Left kidney (tissue), 8 donors: ENCODE results near the gene TAF1B. TPM values are rescaled to one million over a fixed set of nuclear protein-coding genes. Genes with fewer than 3 reads are reported as not detected.

Experiments
- DNase-seq: peaks from one replicate; pipeline ENCODE4 v3.0.0-alpha.2; 2013
- long read RNA-seq, 8 donors: transcript quantifications; one replicate each; lab custom pipeline, GENCODE V29; 2026
- polyA plus RNA-seq: library from polyadenylated mRNA; unstranded; fragments of 120-200 nt; gene quantifications from one replicate; pipeline ENCODE4 v1.2.1, GENCODE V29; 2013; ENCODE audit not compliant: insufficient read length

TAF1B gene
- 38.7 TPM for polyA plus RNA-seq
- long read RNA-seq, donor 1, partial matches to known transcripts, result 0 of 2 reads
- long read RNA-seq, donor 1, other reads (novel, unspliced or antisense), result 0 of 2 reads
- long read RNA-seq, donor 2, partial matches to known transcripts, result 0 of 1 reads
- long read RNA-seq, donor 2, other reads (novel, unspliced or antisense), result 0 of 1 reads
- long read RNA-seq, donor 3, partial matches to known transcripts, result 0 of 3 reads
- long read RNA-seq, donor 3, other reads (novel, unspliced or antisense), result 0 of 3 reads
- long read RNA-seq, donor 4, result 0 reads
- long read RNA-seq, donor 5, transcript TAF1B-201 (15 exons, 2,387 nt), result major isoform, 7 of 7 reads
- long read RNA-seq, donor 5, partial matches to known transcripts, result 0 of 7 reads
- long read RNA-seq, donor 5, other reads (novel, unspliced or antisense), result 0 of 7 reads
- long read RNA-seq, donor 6, partial matches to known transcripts, result 0 of 3 reads
- long read RNA-seq, donor 6, other reads (novel, unspliced or antisense), result 0 of 3 reads
- long read RNA-seq, donor 7, partial matches to known transcripts, result 0 of 1 reads
- long read RNA-seq, donor 7, other reads (novel, unspliced or antisense), result 0 of 1 reads
- long read RNA-seq, donor 8, partial matches to known transcripts, result 0 of 1 reads
- long read RNA-seq, donor 8, other reads (novel, unspliced or antisense), result 0 of 1 reads

DNA sequence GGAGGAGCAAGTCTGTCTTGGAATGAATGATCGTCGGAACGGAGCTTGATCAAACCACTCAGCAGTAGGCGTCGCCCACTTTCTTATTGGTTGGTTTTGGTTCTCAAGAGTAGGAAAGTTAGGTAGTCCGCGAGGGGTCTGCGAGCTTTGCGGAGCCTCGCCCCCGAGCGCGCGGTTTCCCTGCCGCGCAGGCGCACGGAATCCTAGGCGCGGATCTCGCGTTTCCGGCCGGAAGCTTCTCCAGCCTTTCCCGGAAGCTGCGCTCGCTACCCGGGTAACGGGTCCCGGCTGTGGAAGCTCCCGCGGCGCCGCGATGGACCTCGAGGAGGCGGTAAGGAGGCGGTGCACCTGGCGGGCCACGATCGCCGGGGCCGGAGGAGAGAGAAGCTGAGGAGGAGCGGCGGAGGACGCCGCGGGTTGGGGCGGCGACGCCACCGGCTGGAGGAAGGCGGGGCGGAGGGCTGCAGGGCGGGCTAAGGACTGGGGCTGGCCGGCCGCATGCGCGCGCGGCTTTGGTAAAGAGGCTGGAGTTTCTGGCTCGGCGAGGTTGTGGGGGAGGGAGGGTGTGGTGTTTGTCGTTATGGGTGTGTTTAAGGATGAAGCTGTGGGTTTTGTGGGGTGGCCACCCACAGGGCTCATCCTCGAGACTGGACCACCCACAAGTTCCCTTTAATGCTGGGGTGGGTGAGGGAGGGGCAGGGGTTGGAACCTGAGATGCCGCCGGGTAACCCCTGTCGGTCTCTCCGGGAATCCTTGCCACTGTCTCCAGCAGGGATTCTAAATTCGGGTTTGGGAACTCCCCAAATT, at the start of gene TAF1B:
Gene TAF1B, plus strand, starts transcription at position 246 of the 807 bp plus-strand sequence. Its CDS starts 68 bp downstream, at position 314.
- DNase-seq, result peak; percentile 93

DNA sequence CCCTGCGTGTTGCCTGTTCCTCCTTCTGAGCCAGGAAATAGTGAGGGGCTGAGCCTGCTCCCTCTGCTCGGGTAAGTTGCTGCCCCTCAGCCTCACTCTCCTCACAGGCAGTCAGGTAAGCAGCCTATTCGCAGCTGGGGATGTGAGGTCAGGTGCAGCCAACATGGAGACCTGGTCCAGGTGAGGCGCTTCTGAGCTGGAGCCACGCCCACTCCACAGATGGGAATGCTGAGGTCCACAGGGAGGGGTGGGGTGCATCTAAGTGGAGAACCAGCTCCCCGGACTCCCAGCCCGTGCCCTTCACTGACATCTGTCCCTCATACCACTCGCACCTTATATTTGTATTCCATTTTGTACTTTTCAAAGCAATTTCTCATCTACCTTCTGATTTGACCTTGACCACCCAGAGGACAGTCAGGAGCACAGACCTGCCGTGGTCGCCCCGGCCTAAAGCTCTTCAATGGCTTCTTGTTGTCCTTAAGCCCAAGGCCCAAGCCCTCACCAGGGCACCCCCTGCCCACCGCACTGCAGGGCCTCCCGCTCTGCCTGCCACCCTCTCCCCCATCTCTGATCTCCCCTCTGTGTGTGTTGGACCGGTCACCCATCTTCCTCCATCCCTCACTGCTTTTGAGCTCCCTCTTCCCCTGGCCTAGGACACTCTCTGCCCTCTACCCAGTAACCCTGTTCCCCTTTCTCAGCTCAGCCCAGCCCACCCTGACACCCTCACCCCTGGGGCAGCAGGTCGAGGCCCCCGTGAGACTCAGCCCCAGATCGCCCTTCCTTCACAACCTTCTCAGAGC, 49.2 kb upstream of the TAF1B start:
- no peak for DNase-seq

DNA sequence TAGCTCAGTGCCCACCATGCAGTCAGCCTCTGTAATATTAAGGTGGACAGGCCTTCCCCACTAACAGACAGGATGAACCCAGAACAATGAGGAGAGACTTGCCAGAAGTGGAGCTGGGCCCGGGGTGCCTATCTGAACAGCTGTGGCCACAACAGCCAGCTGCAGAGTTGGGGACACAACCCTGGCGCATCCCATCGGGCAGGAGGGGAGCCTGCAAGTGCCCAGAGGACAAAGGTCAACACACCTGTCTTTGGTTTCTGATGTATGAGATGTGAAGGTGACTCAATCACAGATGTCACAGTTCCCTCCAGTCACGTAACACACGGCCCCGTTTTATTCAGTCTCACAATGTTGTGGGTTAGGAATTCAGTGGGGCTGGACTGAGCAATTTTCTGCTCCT, 48.2 kb upstream of the TAF1B start:
- no peak for DNase-seq

DNA sequence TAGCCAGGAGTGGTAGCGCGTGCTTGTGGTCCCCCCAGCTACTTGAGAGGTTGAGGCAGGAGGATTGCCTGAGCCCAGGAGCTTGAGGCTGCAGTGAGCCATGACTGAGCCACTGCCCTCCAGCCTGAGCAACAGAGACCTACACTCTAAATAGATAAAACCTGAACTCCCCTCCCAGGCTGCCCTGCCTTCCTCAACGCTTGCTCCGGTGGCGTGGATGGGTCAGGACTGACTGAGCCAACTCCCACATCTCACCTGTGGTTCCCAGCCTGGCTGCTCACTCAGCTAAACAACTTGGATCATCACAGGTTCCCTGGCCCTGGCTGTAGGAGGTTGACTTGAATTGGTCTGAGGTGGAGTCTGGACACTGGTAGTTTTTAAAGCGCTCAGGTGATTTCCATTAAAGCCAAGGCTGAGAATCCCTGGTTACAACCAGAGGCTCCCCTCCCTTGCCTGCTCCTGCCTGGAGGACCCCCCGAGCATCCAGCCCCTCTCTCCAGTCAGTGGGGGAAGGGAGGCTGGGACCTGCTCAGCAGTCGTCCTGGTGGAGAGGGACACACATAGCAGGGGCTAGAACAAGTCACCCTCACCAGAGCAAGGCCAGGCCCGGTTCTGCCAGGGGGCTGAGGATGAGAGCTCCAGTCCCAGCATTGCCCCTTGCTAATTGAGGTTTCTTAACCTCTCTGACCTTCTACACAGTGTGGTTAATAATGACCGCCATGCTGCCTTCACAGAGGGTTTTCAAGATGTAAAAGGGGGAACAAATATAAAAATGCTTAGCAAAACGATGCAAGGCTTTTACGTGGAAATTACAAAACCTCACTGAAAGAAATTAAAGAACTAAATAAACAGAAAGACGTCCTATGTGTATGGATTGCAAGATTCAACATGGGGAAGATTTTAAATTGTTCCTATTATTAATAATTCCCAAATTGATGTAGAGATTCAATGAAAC, 46.9 kb upstream of the TAF1B start:
- DNase-seq, result no peak

DNA sequence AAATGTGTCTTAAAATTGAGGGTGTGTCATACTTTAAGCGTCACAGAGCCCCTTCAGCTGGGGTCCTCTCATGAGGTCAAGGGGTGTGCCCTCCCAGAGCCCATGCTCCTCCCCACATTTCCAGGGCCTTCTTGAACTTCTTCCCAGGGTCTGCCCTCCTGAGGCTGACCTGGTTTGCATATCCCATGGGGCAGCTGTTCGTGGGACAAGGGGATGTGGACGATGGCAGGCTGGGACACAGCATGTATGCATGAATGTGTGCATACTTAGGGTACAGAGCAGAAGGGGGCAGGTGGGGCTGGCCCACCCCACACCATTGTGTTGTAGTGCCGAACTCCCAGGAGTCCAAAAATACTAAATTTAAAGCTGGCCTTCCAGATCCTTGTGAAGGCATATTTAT, 46.2 kb upstream of the TAF1B start:
- no peak for DNase-seq

DNA sequence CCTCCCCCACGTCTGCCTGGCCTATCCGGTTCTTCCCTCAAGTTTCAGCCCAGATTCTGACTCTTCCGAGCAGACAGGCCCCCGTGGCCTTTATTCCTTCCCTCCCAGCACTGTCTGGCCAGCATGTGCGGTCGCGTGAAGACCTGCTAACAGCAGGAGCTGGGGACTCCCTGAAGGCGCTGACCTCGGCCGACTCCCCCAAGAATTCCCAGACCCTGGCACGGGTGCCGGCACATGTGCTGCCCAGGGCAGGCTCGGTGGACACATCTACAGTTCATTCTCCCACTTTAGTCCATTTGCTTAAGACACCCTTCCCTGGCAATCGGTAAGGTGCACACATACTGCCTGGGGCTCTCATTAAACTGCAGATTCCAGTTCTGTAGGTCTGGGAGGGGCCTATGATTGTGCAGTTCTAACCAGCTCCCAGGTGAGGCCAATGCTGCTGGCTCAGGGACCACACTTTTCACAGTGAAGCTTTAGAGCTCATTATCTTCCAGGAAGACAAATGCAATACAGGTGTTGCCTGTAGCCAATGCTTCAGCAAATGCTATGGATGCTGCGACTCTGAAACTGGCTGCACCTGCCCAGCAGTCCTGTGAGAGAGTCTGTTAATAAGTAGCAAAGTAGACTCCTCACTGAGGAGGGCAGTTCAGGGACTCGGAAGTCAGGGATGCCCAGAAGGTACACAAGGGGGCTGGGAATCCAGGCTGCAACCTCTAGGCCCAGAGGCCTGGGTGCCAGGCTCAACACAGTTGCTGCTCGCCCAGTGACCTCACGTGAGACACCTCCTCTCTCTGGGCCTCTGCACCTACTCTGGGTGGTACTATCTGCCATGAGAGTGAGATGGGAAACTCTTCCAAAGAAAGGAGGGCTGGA, 45.4 kb upstream of the TAF1B start:
- DNase-seq, result no peak

DNA sequence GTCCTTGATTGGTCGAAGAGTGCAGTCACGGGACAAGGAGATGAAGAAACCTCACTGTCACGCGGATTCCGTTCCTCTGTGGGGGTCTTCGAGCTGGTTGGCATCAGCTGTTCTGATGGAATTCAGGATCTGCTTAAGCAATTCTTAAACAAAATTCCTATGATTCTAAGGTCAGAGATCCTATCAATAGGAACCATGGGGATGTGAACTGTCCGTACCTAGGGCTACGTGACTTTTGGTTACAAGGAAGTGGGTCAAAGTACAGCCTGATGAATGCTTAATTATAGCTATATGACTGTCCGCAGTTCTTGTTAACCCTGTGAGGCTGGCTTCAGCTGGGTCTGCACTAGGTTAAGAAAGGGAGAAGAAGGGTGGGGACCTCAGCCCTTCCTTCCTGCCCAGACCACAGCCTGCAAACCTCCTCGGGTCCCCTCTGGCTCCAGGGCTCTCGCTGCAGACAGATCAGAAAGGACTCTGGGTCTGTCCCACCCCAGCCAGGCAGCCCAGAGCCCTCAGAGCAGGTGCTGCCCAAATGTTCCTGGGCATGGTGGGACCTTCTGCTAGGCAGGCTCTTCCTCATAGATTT, 44.2 kb upstream of the TAF1B start:
- DNase-seq, result no peak

DNA sequence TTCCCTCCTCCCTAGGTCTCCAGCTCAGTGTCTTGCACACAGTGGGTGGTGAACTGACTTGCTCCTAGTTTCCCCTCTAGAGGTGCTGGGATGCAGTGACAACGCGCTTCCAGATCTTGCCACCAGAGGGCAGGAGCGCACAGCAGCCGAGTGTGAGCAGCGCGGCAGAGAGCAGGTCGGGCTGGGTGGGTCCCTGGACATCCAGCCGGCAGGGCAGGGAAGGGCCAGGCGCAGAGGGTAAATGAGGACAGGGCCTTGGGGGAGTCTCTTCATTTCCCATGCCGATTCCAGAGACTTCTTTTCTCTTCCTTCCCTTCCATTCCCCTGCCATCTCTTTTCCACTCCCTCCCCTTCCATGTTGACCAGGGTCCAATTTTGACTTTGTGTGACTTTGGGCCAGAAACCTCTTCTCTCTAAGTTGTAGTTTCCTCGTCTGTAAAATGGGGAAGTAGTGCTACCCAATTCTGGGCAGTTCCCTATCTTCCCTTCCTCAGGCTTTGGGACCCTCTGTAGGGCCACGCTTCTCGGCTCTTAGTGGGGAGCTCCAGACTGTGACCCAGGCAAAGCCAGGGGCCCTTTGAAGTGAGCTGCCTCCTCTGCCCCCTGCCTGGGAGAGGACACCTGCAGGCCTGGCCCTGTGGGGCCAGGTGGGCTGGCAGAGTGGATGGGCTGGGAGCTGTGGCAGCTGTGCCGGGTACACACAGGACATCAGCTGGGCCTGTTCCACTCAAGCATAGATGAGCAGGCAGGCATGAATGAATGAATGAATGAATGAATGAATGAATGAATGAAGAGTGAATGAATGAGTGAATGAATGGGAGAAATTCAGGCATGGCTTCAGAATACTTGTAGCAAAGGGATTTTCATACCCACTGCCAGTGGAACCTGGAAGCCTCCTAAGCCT, 43.3 kb upstream of the TAF1B start:
- DNase-seq, result peak; percentile 77

DNA sequence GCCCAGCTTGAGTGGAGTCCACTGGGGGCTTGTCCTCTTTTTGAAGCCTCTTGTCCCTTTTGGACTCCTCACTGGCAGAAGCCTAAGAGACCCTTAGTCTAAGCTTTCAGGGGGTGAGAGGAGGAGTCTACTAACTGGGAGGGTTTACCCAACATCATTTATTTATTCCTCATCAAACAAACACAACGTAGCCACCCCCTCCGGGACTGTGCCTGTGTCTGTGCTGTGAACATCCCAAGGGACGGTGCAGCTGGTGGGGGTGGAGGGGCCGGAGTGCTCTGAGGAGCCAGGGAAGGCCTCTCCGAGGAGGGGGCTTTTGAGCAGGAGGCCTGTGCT, 42.7 kb upstream of the TAF1B start:
- DNase-seq, result no peak

DNA sequence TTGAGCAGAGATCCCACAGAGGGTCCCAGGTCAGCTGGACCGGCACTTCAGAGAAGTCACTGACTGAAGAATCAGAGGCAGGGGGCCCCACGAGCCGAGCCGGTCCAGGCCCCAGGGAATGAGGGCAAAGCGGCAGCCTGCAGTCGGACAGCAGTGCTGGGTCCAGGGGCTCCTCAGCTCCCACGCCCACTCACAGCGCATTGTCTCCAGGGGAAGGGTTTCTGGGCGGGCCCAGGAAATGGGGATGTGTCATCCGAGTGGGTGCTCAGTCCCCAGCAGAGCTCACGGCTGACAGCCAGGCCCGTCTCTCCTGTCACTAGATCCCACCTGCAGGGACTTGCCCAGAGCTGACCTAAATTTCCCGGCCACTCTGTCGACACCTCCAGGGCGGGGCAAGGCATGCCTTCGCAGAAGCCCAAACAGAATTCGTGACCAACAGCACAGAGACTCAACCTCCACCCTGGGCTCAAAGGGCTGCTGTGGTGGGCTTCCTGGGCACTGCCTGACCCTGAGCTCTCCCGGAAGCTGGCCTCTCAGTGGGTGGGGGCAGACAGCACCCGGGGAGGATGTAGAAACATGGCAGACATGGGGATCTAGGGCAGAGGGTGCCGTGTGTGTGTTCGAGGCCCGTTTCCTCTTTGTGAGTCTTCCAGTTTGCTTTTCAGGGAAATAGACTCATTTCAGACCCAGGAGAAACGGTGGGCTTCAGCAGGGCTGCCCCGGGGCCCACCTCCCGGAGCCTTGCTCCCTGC, 42.1 kb upstream of the TAF1B start:
- no peak for DNase-seq

DNA sequence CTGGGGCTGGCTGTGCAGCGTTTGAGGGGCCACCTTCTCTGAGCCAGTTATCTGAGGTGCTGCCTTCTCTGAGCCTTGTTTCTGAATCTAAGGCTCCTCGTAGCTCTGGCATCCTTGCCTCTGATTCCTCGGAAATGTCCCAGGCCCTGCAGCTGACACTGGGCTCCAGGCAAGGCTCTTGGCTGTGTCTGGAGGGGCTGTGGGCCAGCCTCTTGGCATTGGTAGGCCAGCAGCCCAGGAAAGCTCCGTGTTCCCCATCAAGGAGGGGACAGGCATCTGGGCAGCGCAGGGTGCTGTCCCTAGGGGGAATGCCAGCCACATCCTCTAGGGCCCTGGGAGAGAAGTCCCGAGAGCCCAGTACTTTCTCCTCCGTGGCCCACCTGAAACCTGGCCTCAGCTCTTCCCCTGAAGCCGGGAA, 40.7 kb upstream of the TAF1B start:
- no peak for DNase-seq

DNA sequence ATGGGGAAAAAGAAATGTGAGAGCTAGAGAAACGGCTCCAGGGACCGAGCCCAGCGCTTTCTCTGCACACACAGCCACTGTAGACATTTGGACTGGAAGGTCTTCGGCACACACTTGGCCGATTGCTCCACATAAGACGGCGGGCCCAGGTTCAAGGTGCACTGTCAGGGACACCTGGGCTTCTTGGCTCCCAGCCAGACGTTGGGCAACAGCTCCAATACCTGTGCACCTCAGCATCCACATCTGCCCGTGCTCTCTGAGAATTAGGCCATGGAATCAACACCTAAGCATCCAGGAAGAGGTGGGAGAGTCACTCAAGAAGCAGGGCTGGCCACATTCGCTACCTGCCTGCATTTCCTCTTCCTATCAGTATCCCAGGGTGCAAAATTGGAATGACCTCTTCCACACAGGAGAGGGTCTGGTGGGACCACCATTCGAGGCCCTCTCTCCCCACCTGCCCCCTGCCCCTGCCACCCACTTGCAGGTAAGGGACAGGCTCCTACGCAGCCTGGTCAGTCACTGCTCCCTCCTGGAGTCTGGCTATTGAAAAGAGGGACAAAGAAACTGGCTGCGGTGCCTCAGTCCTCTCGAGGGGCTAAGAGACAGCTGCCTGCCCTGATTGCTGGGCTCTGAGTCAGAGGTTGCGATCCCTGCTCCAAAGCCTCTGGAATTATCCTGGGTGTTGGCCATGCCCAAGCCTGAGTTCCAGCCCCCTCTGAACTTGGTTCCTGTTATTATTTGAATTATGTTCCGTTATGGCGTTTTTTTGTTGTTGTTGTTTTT, 40.1 kb upstream of the TAF1B start:
- DNase-seq, result no peak

DNA sequence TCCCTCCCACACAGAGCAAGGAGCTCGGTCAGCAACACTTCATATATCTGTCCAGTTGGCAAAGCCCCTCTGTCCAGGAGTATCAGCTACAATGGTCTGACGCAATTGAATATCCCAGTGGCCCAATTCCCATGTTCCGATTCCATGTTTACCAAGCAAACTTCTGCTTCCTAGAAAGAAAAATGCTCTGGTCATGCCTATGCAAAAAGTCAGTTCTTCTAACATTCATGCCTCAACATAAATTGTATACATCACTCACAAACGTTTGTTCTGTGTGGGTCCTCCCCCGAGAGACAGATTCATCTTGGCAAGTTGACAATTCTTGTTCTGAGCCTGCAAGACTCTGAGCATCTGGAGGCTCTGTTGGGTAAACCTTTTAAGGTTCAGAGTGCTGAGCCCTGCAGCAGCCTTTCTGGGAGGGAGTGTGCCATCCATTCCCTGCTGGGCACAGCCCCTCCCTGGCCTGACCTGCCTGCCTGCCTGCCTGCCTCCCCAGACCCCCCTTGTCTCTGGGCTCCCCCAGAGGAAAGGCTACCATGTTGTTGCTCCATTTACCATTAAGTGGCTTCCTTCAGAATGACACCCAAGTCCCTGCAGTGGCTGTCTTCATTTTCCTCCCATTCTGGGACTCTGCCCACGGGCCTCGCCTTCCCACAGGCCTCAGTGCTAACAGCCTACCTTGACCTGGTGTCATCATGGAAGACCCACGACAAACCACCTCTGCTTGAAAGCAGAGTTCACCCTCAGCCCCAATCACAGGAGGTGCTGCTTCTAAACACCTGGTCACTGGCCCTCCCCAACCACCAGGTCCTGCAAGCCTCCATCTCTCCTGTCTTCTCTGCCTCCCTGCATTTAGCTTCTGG, 37.6 kb upstream of the TAF1B start:
- no peak for DNase-seq

DNA sequence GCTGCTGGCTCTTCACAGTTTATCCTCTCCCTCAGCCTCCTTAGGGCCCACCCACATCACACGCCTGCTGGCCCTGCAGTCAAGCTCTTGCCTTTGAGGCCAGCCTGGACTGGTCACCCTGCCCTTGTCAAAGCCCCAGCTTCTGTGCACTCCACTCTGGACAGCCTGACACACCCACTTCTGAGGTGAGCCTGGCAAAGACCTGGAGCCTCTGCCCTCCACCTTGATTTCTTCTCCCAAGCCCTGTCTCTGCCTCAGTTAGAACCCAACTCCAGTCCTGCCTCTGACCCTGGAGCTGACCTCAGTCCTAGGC, 37.0 kb upstream of the TAF1B start:
- no peak for DNase-seq

DNA sequence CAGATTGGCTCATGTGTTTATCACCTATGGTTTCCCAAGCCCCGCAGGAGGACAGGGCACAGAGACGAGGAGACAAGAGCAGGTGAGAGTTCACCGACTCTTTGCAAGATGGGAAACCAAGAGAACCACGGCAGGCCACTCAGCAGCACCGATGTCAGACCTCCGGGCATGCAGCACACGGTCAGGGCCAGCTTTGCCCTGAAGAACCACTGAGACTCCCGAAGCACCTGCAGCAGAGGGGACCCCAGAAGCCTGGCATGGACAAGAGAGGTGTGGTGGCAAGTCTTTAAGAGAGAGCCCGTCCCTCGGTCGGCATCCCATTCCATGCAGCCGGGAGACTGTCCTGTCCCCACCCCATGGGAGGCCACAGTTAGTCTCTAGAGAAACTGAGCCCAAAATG, 36.6 kb upstream of the TAF1B start:
- no peak for DNase-seq

DNA sequence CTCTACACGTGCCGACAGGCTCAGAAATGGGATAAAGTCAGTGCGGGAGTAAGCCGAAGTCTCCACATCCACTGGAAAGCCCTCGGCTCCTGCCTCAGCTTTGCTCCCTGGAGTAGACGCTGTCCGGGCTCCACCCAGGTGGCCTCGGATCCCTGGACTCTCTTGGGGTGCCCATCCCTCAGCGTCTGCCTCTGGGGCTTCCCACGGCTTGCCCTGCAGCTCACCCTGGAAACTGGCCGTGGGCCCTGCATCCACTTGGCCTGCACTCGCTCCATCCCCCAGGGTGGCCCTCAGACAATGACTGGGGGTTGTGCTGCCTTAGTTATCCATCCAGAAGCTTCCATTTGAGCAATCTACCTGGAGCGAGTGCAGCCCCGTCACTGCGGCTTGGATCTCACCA, 36.2 kb upstream of the TAF1B start:
- no peak for DNase-seq
